ENCODE results near the gene ASB1.

Gene ASB1

DNA sequence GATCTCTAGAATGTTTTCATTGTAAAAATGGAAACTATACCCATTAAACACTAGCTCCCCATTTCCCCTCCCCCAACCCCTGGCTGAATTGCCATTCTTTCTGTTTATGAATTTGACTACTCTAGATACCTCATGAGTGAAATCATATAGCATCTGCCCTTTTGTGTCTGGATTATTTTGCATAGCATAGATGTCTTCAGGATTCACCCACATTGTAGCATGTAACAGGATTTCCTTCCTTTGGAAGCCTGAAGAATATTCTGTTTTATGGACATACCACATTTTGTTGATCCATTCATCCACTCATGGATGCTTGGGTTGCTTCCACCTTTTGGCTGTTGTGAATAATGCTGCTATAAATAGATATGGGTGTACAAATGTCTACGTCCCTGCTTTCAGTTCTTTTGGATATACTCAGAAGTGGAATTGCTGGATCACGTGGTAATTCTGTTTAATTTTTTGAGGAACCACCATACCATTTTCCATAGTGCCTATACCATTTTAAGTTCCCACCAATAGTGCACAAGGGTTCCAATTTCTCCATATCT, 7.7 kb upstream of the ASB1 start:
- no peak overlapping the region for H3K4me3 ChIP-seq (ENCODE audit: low read depth, low read length)
- TF ChIP-seq, protein P1, sequence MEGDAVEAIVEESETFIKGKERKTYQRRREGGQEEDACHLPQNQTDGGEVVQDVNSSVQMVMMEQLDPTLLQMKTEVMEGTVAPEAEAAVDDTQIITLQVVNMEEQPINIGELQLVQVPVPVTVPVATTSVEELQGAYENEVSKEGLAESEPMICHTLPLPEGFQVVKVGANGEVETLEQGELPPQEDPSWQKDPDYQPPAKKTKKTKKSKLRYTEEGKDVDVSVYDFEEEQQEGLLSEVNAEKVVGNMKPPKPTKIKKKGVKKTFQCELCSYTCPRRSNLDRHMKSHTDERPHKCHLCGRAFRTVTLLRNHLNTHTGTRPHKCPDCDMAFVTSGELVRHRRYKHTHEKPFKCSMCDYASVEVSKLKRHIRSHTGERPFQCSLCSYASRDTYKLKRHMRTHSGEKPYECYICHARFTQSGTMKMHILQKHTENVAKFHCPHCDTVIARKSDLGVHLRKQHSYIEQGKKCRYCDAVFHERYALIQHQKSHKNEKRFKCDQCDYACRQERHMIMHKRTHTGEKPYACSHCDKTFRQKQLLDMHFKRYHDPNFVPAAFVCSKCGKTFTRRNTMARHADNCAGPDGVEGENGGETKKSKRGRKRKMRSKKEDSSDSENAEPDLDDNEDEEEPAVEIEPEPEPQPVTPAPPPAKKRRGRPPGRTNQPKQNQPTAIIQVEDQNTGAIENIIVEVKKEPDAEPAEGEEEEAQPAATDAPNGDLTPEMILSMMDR (IDR thresholded peaks at IDR 0.05; ENCODE audit: insufficient read depth, low read depth, low read length, missing control alignments) = no peak
- DNase-seq (ENCODE audit: low read depth) = no peak

DNA sequence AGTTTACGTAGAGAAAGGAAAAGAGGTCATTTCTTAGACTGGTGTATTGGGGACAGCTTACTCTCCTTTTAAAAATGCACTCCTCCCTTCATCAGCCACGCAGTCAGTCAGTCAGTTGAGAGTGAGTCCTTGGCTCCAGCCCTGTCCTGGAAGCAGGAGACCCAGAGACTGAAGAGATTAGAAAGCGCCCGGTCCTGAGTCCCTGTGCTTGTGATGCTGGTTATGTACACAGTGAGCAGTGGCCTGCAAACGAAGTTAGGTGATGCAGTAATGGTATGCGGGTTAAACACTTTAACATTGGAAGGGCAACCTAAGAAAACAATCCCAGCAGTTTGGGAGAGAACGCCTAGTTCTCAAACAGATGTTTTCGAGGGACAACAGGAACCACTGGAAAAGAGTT, 6.3 kb upstream of the ASB1 start:
- TF ChIP-seq, protein P1 (IDR thresholded peaks at IDR 0.05; ENCODE audit: insufficient read depth, low read depth, low read length, missing control alignments) = no peak
- no peak for DNase-seq (ENCODE audit: low read depth)
- no peak overlapping the region for H3K4me3 ChIP-seq (ENCODE audit: low read depth, low read length)

DNA sequence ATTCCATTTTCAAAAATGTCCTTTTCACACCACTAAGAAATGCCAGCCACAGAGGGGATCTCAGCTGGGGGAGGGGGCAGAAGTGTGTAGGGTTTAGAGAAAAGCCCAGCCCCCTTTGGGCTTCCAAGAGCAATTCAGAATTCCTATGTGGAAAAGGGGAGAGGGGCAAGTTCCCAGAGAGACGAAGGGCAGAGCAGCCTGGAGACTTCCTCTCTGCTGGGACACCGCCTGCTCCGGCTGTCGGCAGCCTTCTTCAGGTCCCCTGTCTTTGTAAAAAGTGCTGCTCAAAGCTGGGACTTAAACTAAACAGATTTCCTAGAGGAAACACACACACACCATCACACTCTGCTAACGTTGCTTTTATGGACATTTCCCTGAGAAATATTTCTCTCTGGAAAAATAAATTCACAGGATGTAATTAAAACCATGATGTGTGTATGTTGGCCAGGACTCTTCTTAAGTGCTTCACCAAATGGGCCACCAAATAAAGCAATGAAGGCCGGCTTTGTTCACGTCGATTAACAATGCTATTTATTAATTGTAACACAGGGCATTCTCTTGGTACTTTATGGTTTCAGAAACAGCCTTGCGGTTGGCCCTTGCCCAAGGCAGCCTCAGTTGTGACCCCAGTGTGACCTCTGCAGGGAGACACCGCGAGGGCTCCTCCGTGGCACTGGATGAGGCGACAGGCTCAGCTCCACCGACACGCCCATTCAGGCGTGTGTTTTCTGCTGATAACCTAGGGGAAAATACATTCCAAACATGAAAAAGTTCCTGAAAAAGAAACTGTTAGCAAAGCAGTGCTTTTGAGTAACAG, 5.6 kb upstream of the ASB1 start:
- no peak for DNase-seq (ENCODE audit: low read depth)
- TF ChIP-seq, protein P1 (IDR thresholded peaks at IDR 0.05; ENCODE audit: insufficient read depth, low read depth, low read length, missing control alignments) = no peak
- H3K4me3 ChIP-seq (ENCODE audit: low read depth, low read length) = no peak overlapping the region

DNA sequence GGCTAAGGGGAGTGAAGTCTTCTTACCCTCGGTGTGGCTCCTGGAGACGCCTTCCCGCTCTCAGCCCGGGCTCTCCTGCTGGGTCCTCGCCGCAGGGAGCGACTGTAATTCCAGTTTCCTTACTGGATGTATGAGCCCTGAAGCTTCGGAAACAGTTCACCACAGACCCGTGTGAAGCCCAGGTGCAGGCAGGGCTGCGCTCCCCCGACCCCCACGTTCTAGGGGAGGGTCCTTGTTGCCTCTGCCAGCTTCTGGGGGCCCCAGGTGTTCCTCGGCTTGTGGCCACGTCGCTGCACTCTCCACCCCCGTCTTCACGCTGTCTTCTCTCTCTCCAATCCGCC, 5.1 kb upstream of the ASB1 start:
- TF ChIP-seq, protein P1 (IDR thresholded peaks at IDR 0.05; ENCODE audit: insufficient read depth, low read depth, low read length, missing control alignments) = no peak
- no peak for DNase-seq (ENCODE audit: low read depth)
- H3K4me3 ChIP-seq (ENCODE audit: low read depth, low read length) = no peak overlapping the region

DNA sequence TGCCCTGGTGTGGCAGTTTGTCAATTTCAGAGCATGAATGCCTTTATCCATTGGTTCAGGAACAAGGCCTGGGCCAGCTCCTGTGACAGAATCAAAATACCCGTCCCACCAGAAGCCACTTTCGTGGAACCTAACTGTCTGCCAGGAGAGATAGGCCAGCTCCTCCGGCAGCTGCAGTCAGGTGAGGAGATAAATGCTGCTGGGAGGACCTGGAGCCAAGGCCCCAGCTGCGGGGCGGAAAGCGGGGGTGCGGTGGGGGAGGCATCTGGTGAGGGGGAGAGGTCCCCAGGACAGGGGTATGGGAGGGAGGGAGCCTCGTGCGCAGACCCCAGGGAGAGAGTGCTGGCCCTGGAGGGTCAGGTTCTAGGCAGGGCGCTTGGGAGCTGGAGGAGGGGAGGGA, 4.4 kb upstream of the ASB1 start:
- DNase-seq (ENCODE audit: low read depth) = no peak
- no peak overlapping the region for H3K4me3 ChIP-seq (ENCODE audit: low read depth, low read length)
- TF ChIP-seq, protein P1 (IDR thresholded peaks at IDR 0.05; ENCODE audit: insufficient read depth, low read depth, low read length, missing control alignments) = no peak

DNA sequence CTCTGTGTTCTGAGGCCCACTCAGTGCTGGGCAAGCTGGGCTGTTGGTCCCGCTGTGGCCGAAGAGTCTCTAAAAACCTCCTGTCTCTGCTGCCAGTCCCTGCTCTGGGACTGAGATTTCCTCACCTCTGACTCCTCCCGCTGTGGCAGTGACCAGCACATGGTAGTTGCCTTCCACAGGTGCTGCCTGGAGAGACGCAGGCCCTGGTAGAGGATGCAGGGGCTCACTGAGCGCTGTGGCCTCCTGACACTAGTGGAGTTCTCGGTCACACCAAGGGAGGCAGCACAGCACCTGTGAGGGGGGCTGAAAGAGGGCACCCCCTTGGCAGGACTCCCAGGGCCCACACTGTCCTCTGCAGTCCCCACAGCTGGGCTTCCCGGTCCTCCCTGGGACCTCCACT, 3.8 kb upstream of the ASB1 start:
- no peak overlapping the region for H3K4me3 ChIP-seq (ENCODE audit: low read depth, low read length)
- TF ChIP-seq, protein P1 (IDR thresholded peaks at IDR 0.05; ENCODE audit: insufficient read depth, low read depth, low read length, missing control alignments) = no peak
- DNase-seq (ENCODE audit: low read depth) = no peak
